Adipocyte (in vitro differentiated cells): ENCODE measurements around the gene COL8A2.

Source experiments
- DNase-seq: peaks from one replicate; pipeline ENCODE4 v3.0.0-alpha.2; 2015; ENCODE audit warnings: low read depth
- H3K27me3 ChIP-seq: replicated peaks from 2 replicates; pipeline ENCODE4 v1.7.0; 2013; ENCODE audit warnings: mild to moderate bottlenecking, low read length, moderate library complexity; ENCODE audit not compliant: control insufficient read depth, insufficient read depth
- H3K36me3 ChIP-seq: 2 replicates; pipeline ENCODE4 v1.7.0; 2013; ENCODE audit warnings: low read length, mild to moderate bottlenecking, moderate library complexity; ENCODE audit not compliant: control insufficient read depth, insufficient read depth, severe bottlenecking
- H3K4me1 ChIP-seq: 2 replicates; pipeline ENCODE4 v1.7.0; 2013; ENCODE audit warnings: mild to moderate bottlenecking, low read length, moderate library complexity; ENCODE audit not compliant: control insufficient read depth, insufficient read depth
- H3K4me3 ChIP-seq: 2 replicates; pipeline ENCODE4 v1.7.0; 2013; ENCODE audit warnings: mild to moderate bottlenecking, low read length, moderate library complexity
- H3K9ac ChIP-seq: 2 replicates; pipeline ENCODE4 v1.7.0; 2013; ENCODE audit warnings: mild to moderate bottlenecking, low read length, moderate library complexity
- H3K9me3 ChIP-seq: 2 replicates; pipeline ENCODE4 v1.7.0; 2013; ENCODE audit warnings: mild to moderate bottlenecking, low read length, moderate library complexity; ENCODE audit not compliant: control insufficient read depth

COL8A2 gene

DNA sequence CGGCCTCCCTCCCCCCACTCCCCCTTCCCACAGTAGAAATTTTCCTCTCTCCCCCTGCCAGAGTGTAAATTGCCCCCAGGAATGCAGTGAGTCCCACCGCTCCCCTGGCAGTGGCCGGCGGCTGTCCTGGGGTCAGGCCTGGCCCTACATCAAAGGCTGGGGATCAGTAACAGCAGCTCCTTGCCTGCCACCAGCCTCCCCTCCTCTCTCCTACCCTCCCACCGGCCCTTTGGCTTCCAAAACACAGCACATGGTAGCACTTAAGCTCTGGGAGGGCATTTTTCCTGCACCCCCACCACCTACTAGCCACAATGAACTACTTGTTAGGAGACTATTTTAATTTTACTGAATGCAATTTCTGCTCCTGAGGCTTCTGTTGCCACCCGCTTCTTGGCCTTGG lies 9.0 kb upstream of the COL8A2 start:
- no peak for DNase-seq

DNA sequence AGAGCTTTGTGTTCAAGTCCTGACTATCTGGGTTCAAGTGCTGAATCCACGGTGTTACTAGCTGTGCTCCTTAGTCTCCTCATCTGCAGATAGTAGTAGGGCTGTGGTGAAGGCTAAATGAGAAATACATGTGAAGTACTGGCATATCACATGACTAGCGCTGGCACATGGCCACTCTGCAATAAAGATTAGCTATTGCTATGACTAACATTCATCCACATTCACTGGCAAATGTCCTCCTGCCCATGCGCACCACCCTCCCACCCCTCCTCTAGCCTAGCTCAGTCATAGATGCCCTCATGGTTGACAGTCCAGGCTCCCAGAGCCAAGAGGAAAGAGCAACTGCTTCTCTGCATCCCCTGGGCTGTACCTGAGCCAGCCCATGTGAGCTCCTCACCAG lies 8.5 kb upstream of the COL8A2 start:
- Histone ChIP-seq H3K27me3 (no peaks in the 10 kb centered on the region), H3K9me3 (no peaks in the 10 kb centered on the region), H3K4me1 (peaks cover 46% of the 10 kb centered on the region), H3K4me3 (no peak overlapping the region), H3K36me3 (peaks cover 18% of the 10 kb centered on the region), H3K9ac (peak overlapping the region; percentile 55)
- DNase-seq = peak; percentile 93

More for the DNA sequence above, 9.0 kb upstream of the COL8A2 start:
- peaks cover 46% of the 10 kb centered on the region for H3K4me1 ChIP-seq
- peaks cover 20% of the 10 kb centered on the region for H3K36me3 ChIP-seq
- no peak overlapping the region for H3K4me3 ChIP-seq
- H3K9me3 ChIP-seq = no peaks in the 10 kb centered on the region
- peak overlapping the region; percentile 55 for H3K9ac ChIP-seq
- no peaks in the 10 kb centered on the region for H3K27me3 ChIP-seq

DNA sequence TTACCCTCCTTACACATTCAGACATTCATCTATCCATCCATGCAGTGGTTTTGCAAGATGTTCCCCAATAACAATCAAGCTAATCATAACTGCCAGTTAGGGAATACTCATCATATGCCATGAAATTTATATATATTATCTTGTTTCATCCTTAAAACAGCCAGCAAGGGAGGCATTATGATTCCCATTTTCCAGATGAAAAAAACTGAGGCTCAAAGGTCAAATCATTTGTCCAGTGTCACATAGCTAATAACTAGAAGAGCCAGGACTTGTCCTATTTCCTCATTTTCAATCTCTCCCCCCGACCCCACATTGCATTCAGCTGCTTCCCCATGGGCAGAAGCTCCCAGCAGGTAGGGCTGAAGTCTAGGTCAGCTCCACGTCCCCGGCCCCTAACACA lies 7.0 kb upstream of the COL8A2 start:
- DNase-seq = no peak
- no peak overlapping the region for H3K4me3 ChIP-seq
- no peaks in the 10 kb centered on the region for H3K27me3 ChIP-seq
- H3K9ac ChIP-seq = no peak overlapping the region
- peaks cover 39% of the 10 kb centered on the region for H3K4me1 ChIP-seq
- H3K36me3 ChIP-seq = peaks cover 4% of the 10 kb centered on the region
- no peaks in the 10 kb centered on the region for H3K9me3 ChIP-seq

DNA sequence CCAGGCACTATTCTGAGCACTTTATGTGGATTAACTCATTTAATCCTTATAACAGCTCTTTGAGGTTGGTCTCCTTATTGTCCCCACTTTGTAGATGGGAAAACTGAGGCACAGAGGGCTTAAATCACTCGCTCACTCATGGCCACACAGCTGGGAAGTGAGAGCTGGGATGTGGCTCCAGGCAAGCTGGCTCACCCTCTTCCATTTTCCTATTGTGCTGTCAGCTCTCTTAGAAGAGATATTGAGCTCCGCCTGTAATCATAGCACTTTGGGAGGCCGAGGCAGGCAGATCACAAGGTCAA lies 3.8 kb upstream of the COL8A2 start:
- H3K4me3 ChIP-seq = no peak overlapping the region
- no peaks in the 10 kb centered on the region for H3K27me3 ChIP-seq
- H3K9ac ChIP-seq = no peak overlapping the region
- no peaks in the 10 kb centered on the region for H3K9me3 ChIP-seq
- no peaks in the 10 kb centered on the region for H3K36me3 ChIP-seq
- no peak for DNase-seq
- H3K4me1 ChIP-seq = peaks cover 8% of the 10 kb centered on the region

DNA sequence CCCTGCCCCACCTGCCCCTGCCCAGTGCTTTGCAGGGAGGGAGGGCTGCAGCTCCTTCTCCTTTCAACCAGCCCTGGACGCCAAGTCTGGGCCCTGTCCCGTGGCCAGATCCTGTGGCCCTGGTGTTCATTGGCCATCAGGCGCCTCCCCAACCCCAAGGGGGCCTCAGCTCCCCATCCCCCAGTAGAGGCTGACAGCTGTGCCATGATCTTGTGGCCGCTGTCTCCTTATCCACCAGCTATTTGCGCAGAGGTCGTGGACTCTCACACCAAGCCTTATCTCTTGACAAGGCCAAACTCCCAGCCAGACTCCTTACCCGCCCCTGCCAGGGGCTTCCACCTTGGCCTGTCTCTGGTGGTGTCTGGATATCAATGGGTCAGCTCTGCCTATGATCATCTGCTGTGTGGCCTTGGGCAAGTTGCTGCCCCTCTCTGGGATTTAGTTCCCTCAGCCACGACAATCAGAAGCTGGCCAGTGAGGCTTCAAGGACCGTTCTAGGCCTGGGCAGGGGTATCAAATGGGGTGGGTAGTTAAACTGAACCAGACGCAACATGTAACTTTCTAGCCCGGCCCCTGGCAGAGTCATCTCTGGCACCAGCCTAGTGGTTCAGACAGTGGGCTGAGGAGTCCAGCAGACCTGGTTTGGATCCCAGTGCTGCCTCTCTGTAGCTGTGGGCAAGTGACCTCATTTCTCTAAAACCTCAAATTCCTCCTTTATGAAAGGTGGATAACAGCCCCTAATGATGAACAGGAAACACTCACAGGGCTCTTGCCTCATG lies 3.3 kb upstream of the COL8A2 start:
- Histone ChIP-seq H3K36me3 (no peaks in the 10 kb centered on the region), H3K4me1 (peaks cover 3% of the 10 kb centered on the region), H3K4me3 (no peak overlapping the region), H3K9ac (no peak overlapping the region), H3K27me3 (no peaks in the 10 kb centered on the region), H3K9me3 (no peaks in the 10 kb centered on the region)
- DNase-seq = no peak

DNA sequence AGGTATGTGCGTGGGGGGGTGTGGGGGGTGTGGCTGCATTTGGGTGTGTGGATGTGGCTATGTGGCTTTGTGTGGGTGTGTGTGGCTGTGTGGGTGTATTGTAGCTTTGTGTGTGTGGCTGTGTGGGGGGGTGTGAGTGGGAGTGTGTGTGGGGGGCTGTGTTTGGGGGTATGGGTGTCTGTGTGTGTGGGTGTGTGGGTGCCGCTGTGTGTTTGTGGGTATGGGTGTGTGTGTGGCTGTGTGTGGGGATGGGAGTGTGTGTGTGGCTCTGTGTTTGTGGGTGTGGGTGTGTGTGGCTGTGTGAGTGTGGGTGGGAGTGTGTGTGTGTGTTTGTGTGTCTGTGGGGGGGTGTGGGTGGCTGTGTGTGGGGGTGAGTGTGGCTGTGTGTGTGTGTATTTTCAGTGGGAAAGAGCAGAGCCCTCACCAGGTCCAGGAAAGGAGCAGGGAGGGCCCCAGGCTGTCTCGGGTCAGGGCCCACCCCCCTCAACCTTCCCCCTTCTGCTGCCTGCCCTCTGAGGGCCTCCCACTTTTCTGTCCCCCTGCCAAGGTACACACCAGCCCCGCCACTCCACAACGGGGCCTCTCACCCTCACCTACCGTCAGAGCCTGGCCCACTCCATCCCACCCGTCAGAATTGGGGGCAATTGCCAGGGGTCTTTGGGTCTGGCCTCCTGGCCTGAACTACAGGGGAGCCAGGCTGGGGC lies 1.9 kb upstream of the COL8A2 start:
- Histone ChIP-seq H3K9me3 (no peaks in the 10 kb centered on the region), H3K27me3 (no peaks in the 10 kb centered on the region), H3K36me3 (no peaks in the 10 kb centered on the region), H3K4me1 (no peaks in the 10 kb centered on the region), H3K4me3 (no peak overlapping the region), H3K9ac (no peak overlapping the region)
- DNase-seq = no peak

DNA sequence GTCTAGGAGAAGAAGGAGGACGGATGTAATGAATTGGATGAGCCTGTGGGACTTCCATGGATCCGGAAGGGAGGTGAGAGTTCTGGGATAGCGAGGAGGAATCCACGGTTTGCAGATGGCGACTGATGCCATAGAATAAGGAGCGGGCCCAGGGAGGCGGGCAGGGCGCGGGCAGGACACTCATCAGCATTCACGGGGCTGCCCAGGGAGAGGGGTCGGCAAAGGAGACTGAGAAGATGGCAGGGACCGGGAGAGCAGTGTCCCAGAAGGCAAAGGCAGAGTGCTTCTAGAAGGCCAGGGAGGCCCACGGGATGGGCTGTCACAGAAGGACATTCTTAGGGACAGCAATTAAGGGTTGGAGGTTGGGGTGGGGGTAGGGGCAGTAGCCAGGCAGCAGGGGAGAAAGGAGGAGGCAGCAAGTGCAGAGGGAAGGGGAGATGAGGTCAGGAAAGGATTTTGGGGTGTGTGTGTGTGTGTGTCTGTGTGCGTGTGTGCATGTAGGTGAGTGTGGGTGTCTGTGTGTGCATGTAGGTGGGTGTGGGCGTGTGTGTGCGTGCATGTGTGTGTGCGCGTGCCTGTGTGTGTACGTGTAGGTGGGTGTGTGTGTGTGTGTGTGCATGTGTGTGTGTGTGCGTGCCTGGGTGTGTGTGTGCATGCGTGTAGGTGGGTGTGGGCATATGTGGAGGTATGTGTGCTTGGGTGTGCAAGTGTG lies 1.1 kb upstream of the COL8A2 start:
- no peaks in the 10 kb centered on the region for H3K4me1 ChIP-seq
- no peak overlapping the region for H3K4me3 ChIP-seq
- no peak overlapping the region for H3K9ac ChIP-seq
- no peaks in the 10 kb centered on the region for H3K27me3 ChIP-seq
- H3K9me3 ChIP-seq = no peaks in the 10 kb centered on the region
- no peaks in the 10 kb centered on the region for H3K36me3 ChIP-seq
- DNase-seq = no peak

DNA sequence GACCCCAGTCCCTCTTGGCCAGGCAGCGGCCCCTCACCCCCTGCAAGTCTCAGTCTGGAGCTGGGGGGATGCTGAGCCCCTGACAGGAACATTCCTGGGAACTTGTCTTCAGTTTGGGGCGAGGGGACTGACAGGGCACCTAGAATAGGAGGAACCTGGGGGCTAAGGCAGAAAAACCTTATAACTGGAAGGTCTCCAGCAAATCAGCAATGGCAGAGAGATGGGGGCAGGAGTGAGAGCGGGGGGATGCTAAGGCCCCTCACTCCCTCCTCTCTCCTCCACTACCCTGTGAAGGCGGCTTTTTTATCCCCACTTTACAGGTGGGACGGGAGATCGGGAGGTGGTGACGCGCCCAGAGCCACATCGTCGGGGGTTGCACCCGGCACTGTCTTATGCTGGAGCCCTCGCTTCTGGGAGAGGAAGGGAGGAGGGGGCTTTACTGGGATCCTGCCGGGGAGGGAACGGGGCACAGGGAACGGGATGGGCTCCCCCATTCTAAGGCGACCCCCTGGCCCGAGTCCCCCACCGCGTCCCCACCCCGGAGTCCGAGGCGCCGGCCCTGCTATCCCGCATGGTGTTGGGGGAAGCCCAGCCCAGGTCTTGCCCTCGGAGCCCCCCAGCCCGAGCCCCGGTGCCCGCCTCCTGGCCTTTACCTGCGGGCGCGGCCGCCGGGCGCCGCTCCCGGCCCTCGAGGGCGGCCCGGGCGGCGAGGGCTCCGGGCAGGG lies 456 bp downstream of the COL8A2 start:
- Histone ChIP-seq H3K9me3 (no peaks in the 10 kb centered on the region), H3K4me3 (no peak overlapping the region), H3K36me3 (no peaks in the 10 kb centered on the region), H3K4me1 (no peaks in the 10 kb centered on the region), H3K27me3 (no peaks in the 10 kb centered on the region), H3K9ac (no peak overlapping the region)
- no peak for DNase-seq

DNA sequence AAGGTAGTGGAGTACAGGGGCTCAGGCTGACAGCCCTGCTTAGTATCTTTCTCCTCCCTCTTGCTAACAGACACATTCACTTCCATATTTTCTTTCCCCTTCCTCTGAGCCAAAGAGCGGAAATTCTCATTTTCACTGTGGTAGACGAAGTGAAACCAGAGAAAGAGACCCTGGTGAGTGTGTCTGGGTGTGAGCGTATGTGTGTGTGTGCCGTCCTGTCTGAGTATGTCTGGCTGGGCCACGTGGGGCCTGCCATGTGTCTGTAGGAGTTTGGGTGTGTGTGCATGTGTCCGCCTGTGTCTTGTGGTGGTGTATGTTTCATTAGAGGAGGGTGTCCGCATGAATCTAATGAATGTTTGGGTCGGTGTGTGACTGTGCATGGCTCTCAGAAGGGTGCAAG lies 1.7 kb downstream of the COL8A2 start:
- H3K27me3 ChIP-seq = no peaks in the 10 kb centered on the region
- no peak for DNase-seq
- H3K4me1 ChIP-seq = no peaks in the 10 kb centered on the region
- no peak overlapping the region for H3K4me3 ChIP-seq
- no peaks in the 10 kb centered on the region for H3K9me3 ChIP-seq
- no peak overlapping the region for H3K9ac ChIP-seq
- no peaks in the 10 kb centered on the region for H3K36me3 ChIP-seq

DNA sequence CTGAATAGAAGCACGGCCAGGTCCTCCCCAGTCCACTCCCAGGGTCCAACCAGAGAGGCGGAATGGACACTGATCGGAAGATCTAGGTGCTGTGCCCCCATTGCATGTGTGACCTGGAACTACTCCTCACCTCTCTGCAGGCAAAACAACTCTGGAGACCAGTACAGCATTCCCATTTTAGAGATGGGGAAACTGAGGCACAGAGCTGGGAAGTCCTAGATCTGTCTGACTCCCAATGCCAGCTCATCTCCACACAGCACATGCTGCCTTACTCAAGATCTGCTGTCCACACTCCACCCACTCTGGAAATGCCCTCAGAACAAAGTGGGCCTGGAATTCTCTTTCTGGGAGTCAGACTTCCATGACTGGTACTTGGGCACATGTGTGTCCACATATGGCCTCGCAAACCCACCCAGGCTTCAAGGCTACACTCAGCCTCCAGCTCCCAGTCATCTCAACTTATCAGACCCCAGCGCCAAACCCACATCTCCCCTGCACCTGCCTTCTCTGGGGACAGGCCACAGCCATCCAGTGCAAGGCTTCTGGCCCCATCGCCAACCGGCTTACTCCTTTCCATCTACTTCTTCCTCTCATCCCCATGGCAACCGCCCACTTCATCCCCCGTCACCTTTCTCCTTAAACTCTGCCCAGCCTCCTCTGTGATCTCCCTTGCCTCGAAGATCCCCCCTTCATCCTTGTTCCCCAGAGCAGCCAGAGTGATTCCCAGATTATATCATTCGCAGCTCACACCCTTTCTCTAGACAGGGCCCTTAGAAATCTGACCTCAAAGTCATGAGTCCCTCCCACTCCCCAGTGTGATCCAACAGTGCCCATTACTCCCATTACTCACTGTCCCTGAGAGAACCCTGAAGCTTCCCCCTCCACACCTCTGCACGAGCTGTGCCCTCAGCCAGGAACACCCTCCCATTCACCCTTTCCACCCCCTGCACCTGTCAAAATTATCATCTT lies 2.7 kb downstream of the COL8A2 start:
- Histone ChIP-seq H3K9ac (no peak overlapping the region), H3K27me3 (no peaks in the 10 kb centered on the region), H3K9me3 (no peaks in the 10 kb centered on the region), H3K4me1 (no peaks in the 10 kb centered on the region), H3K4me3 (no peak overlapping the region), H3K36me3 (no peaks in the 10 kb centered on the region)
- no peak for DNase-seq
